GM18870 (cell line): ENCODE data around the gene UBXN10.

ENCODE experiments used
- ATAC-seq: cut with Tn5 transposase; IDR thresholded peaks from one replicate; pipeline ENCODE4 v1.9.1; 2021; ENCODE audit warnings: moderate library complexity; ENCODE audit not compliant: unreplicated experiment

The UBXN10 gene

DNA sequence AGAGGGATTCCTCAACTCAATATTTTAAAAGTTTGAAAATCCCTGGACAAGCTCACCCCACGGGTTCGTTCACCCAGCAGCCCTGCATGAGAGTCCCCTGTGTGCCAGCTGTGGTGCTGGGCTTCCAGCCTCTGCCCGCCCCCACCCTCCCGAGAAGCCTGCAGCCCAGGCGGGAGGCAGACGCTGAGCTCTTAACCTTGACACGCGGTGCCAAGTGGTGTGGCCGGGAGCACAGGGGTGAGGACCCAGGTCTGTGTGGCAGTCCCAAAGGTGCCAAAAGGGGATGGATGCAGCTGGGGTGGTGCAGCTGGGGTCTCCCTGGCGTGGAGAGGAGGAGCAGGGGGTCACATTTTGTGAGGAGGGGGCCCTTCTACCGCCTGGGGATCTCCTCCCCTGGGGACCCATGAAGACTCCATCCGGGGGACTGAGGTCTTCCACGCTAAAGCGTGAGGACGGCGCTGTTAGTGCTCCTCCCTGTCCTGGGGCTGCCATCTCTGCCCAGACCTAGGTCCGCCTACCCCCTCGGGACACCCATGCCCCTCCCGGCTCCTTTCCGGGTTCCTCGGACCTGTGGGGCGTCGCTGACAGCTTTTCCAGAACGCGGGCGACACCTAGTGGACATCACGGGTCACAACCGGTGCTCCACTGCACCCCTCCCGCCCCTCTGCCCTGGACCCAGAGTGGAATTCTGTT is 33.8 kb upstream of the UBXN10 start:
- no peak for ATAC-seq

GRCh38 chr1:20152599-20152930 is 33.3 kb upstream of the UBXN10 start:
- no peak for ATAC-seq

GRCh38 chr1:20153000-20153418 is 32.9 kb upstream of the UBXN10 start:
- no peak for ATAC-seq

DNA sequence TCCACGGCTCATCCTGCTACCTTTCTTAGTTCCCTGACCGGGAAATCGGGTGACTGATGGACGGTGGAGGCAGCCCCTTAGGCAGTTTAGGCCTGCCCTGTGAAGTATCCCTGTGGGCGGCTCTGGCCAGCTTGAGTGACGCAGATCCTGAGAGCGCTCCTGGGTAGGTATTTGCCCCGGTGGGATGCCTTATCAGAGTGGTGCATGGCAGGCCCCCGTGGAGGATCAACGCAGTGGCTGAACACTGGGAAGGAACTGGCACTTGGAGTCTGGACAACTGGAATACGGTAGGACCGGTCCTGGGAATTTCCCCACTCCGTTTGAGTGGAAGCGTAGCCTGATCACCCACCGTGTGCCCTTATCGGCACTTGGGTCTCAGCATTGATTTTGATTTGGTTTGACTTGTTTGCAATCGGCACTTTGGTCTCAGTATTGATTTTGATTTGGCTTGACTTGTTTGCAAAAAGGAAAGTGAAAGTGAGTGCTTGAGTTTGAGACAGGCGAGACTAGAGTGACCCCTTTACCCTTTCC is 31.5 kb upstream of the UBXN10 start:
- ATAC-seq: no peak

DNA sequence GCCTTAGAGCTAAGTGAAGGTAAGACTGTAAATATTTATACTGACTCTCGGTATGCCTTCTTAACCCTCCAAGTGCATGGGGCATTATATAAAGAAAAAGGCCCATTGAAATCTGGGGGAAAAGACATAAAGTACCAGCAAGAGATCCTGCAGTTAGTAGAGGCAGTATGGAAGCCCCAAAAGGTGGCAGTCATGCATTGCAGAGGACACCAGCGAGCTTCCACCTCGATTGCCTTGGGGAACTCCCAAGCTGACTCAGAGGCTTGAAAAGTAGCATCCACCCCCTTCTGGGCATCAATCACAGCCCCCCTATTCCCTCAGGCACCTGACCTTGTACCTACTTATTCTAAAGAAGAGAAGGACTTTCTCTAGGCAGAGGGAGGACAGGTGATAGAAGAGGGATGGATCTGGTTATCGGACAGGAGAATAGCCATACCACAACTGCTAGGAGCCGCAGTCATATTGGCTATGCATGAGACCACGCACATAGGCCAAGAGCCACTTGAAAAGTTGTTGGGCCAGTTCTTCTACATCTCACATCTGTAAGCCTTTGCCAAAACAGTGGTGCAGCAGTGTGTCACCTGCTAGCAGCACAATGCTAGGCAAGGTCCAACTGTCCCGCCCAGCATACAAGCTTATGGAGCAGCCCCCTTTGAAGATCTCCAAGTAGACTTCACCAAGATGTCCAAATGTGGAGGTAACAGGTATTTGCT is 27.4 kb upstream of the UBXN10 start:
- no peak for ATAC-seq

DNA sequence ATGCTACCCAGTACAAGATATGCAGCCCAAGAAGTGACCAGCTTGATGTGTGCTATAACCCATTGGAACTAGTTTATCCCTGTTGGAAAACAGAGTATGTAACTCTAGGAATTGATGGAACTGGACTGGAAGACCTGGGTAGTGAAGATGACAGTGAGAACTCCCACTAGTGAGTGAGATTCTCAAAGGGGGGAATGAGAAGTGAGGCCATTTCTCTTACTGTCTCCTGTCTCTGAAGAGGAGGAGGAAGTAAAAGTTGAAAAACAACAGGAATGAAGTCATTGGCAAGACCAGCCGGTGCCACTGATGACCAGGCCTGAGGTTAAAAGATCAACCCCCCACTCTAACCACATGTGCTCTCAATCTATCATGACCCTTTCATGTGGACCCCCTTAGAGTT is 25.9 kb upstream of the UBXN10 start:
- ATAC-seq: no peak

- no peak for ATAC-seq
Observed at GRCh38 chr1:20164694-20165202, 21.1 kb upstream of the UBXN10 start.

DNA sequence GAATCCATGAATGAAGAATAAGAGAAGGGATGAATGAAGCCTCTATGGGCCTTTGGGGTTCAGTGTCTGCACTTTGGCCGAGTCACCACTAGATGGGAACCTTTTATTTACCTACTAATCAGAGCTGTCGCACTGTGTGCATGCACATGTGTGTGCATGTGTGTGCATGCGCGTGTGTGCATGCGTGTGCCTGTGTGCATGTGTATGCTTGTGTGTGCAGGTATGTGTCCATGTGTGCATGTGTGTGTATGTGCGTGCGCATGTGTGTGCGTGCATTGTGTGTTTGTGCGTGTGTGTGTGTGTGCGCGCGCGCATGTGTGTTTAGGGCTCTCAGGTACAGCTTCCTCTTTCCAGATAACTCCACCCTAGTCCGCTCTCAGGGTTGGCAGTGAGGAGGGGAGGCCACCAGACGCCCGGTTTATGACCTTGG is 20.4 kb upstream of the UBXN10 start:
- no peak for ATAC-seq

- ATAC-seq: no peak
Observed at GRCh38 chr1:20166051-20166450, 19.8 kb upstream of the UBXN10 start.

DNA sequence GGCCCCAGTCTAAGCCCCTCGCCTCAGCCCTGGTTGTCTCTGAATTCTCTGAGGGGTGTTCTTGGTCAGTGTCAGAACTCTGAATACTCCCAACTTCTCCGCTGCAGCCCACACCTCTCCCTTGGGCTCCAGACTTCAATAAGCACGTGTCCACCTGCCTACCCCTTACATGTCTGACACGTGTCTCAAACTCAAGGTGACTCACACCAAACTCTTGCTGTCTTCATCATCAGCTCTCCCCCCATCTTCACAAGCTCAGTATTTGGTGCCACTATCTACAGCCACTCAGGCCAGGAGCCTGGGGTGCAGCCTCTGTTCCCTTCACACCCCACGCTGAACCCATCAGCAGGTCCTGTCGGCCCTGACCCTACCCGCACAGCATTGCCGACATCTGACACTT is 18.8 kb upstream of the UBXN10 start:
- ATAC-seq: no peak

DNA sequence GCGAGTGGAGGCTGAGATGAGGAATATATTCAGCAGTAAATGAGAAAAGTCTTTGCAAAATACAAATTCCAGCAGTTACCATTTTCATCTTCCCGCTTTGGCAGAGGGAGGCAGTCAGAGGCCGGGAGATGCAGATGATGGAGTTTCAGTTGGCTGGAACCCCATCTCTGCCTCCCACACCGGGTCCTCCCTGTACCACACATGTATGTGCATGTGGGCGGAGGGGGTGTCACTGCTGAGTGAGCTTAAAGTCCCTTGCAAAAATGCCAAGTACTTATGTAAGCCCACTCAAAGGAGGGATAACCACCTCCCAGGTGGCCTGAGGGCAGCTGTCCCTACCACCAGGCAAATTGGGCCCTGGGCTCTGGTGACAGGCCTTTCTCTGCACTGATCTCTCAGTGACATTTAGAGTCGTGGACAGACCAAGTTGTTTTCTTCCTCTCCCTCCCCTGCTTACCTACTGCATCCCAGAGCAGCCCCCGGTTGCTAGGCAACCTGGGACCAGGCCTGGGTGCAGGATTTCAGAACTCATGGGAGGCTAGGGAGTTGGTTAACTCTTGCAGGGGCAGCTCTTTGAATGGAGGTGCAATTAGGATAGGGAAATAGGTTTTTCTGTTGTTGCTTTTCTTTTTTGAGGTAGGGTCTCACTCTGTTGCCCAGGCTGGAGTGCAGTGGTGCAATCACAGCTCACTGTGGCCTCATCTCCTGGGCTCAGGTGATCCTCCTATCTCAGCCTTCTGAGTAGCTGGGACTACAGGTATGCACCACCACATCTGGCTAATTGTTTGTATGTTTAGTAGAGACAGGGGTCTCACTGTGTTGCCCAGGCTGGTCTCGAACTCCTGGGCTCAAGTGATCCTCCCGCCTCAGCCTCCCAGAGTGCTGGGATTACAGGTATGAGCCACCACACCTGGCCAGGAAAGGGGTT is 17.1 kb upstream of the UBXN10 start:
- ATAC-seq: no peak

- ATAC-seq: no peak
Observed at GRCh38 chr1:20169932-20170331, 16.0 kb upstream of the UBXN10 start.

- ATAC-seq: no peak
Observed at GRCh38 chr1:20172033-20172590, 13.8 kb upstream of the UBXN10 start.

- no peak for ATAC-seq
Observed at GRCh38 chr1:20174937-20175666, 10.8 kb upstream of the UBXN10 start.

DNA sequence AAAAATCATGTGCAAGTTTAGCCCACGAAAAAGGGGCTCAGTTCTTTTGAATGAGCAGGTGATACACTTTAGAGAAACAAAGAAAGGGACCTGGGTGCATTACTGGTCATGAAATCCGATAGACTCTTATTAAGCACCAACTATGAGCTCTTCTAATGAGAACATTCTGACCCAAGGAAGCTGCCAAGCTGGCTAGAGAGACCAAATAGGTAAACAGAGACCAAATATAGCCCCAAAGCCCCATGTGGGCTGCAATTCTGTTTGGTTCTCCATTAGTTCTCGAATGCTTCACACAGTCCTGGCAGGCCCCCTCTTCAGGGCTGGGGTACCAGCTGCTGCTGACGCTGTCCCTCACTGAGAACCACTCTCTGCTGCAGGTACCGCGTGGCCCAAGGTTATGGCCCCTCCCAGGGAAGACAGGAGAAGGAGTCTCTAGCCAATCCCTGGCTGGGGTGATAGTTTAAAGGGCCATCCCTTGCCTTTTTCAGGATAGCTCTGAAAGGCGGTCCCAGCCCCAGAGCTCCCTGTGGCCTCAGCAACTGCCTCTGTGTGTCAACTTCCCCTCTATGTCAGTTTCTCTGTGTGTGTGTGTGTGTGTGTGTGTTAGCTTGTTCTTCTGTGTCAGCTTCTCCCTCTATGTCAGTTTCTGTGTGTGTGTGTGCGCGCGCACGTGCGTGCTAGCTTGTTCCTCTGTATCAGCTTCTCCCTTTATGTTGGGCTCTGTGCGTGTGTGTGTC is 7.1 kb upstream of the UBXN10 start:
- no peak for ATAC-seq

- ATAC-seq: no peak
Observed at GRCh38 chr1:20179371-20180128, 6.3 kb upstream of the UBXN10 start.

- no peak for ATAC-seq
Observed at GRCh38 chr1:20180129-20180843, 5.6 kb upstream of the UBXN10 start.

DNA sequence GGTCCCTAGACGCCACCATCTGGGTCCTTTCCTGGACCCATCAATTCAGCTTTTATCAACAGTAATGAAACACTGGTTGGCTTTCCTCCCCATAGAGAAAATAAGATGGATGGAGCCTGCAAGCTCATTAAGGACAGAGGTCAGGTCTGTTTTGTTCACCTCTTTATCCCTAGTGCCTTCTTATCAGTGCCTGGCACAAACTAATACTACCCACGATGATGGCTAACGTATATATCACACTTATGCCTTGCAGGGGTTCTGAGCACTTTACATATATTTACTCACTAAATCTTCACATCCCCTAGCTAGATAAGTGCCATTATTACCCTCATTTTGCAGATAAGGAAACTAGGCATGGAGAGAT is 5.1 kb upstream of the UBXN10 start:
- ATAC-seq: no peak
